A549 treated with AZD9567 at 1 μM for 4 hours (cell line): Measurements from ENCODE around the gene CLK4. TPM values are rescaled to one million over a fixed set of nuclear protein-coding genes. Genes with fewer than 3 reads are reported as not detected.

Experiments used
- total RNA-seq: library from RNA; stranded (reverse); fragments of 200-300 nt; extraction: Qiagen RNA extraction; gene quantifications from 5 replicates; pipeline ENCODE4 v1.2.3, GENCODE V29; 2022; ENCODE audit not compliant: insufficient read depth

The CLK4 gene
- 7.8 to 10.4 TPM (median 8.6 TPM) in 5 replicates for total RNA-seq

GRCh38 chr5:178626484-178627258 is at the start of gene CLK4:
Gene CLK4 (minus strand): TSS chr5:178627050. CDS start chr5:178623416, 3,634 bp downstream.

GRCh38 chr5:178590141-178590923 is 36.5 kb downstream of the CLK4 start, which contains the start of gene COL23A1:
Gene COL23A1 (minus strand): TSS chr5:178590393.

Other genes starting within 250 kb of the CLK4 start
- gene COL23A1, start 36.7 kb downstream of the CLK4 start, total RNA-seq, result not detected in 5 replicates
- gene ZNF354A, start 103.6 kb upstream of the CLK4 start, total RNA-seq, result 6.1 to 11.4 TPM (median 6.7 TPM) in 5 replicates
- gene ZNF354B, start 232.9 kb upstream of the CLK4 start, total RNA-seq, result 3.5 to 6.8 TPM (median 5.1 TPM) in 5 replicates